HEK293 (cell line): ENCODE results near the gene SLC8A1.
"Not testable (repeated sequence)": the region's sequence is repeated elsewhere in the genome, so short reads cannot be mapped to it uniquely, and the experiment has no call there.

Experiments
- CTCF ChIA-PET: fragments of 350-600 bp; formaldehyde crosslinking; extraction: SDS; loops from one replicate; lab custom pipeline; 2021; ENCODE audit warnings: antibody characterized with exemption; lab: Yijun Ruan, JAX
- POLR2A ChIA-PET: fragments of 300-600 bp; formaldehyde crosslinking; extraction: SDS; loops from one replicate; lab custom pipeline; 2020; ENCODE audit warnings: antibody characterized with exemption, inconsistent platforms; lab: Yijun Ruan, JAX
- H3K27ac ChIP-seq: fragments of 200-500 bp; sonication (Bioruptor generic); 2 replicates; pipeline ENCODE4 v1.5.1; 2014; ENCODE audit warnings: low read depth, low read length, control low read depth, inconsistent platforms; ENCODE audit errors: extremely low read depth
- H3K36me3 ChIP-seq, 2 experiments: fragments of 200-500 bp in 1 of 2; sonication (Bioruptor generic) in 1 of 2; 1 replicate in 1 of 2; 2 replicates in 1 of 2; pipeline ENCODE4 v1.5.1; 2014 to 2017; ENCODE audit warnings: inconsistent platforms in 2 of 2, low read length in 2 of 2; ENCODE audit not compliant: control insufficient read depth in 2 of 2, insufficient read depth in 1 of 2
- H3K4me1 ChIP-seq: fragments of 200-500 bp; sonication (Bioruptor generic); 2 replicates; pipeline ENCODE4 v1.5.1; 2014; ENCODE audit warnings: mild to moderate bottlenecking, low read length, inconsistent platforms; ENCODE audit not compliant: control insufficient read depth, insufficient read depth
- H3K4me3 ChIP-seq: 2 replicates; pipeline ENCODE4 v1.5.1; 2011; ENCODE audit warnings: low read depth, mild to moderate bottlenecking, control low read depth, low read length, moderate library complexity
- H3K9me3 ChIP-seq: fragments of 200-500 bp; sonication (Bioruptor generic); 2 replicates; pipeline ENCODE4 v1.5.1; 2014; ENCODE audit warnings: low read depth, low read length, inconsistent platforms; ENCODE audit not compliant: control insufficient read depth, insufficient read depth
- AEBP2 ChIP-seq: fragments of 450-650 bp; formaldehyde crosslinking; IDR thresholded peaks from 2 replicates; pipeline ENCODE4 v1.5.1; 2016; ENCODE audit warnings: missing biosample characterization, missing genetic modification characterization, borderline replicate concordance
- ATF2 ChIP-seq: fragments of 450-650 bp; formaldehyde crosslinking; IDR thresholded peaks from 2 replicates; pipeline ENCODE4 v1.5.1; 2016; ENCODE audit warnings: missing biosample characterization, missing genetic modification characterization, low read depth
- IKZF3 ChIP-seq: fragments of 450-650 bp; IDR thresholded peaks from 2 replicates; pipeline ENCODE4 v1.5.0; 2018; ENCODE audit warnings: missing biosample characterization, mild to moderate bottlenecking, missing genetic modification characterization, moderate library complexity
- INSM2 ChIP-seq: fragments of 450-650 bp; formaldehyde crosslinking; IDR thresholded peaks from 2 replicates; pipeline ENCODE4 v1.5.1; 2016; ENCODE audit warnings: missing biosample characterization, missing genetic modification characterization
- KLF8 ChIP-seq: fragments of 450-650 bp; formaldehyde crosslinking; IDR thresholded peaks from 2 replicates; pipeline ENCODE4 v1.5.1; 2016; ENCODE audit warnings: missing biosample characterization, missing genetic modification characterization
- SP7 ChIP-seq: fragments of 450-650 bp; formaldehyde crosslinking; IDR thresholded peaks from 2 replicates; pipeline ENCODE4 v1.5.1; 2016; ENCODE audit warnings: missing biosample characterization, missing genetic modification characterization
- TRIM28 ChIP-seq: IDR thresholded peaks from 2 replicates; pipeline ENCODE4 v1.6.1; 2011; ENCODE audit warnings: low read length, control low read depth, borderline replicate concordance
- ZBTB48 ChIP-seq: fragments of 450-650 bp; formaldehyde crosslinking; IDR thresholded peaks from 2 replicates; pipeline ENCODE4 v1.5.1; 2016; ENCODE audit warnings: missing biosample characterization, missing genetic modification characterization
- ZFP3 ChIP-seq: fragments of 450-650 bp; formaldehyde crosslinking; IDR thresholded peaks from 2 replicates; pipeline ENCODE4 v1.5.1; 2016; ENCODE audit warnings: low read depth, missing biosample characterization, missing genetic modification characterization
- ZNF148 ChIP-seq: fragments of 450-650 bp; formaldehyde crosslinking; IDR thresholded peaks from 2 replicates; pipeline ENCODE4 v1.5.0; 2017; ENCODE audit warnings: missing biosample characterization, missing genetic modification characterization, borderline replicate concordance
- ZNF274 ChIP-seq, 2 experiments: fragments of 200-500 bp in 1 of 2; fragments of 450-650 bp in 1 of 2; sonication (Bioruptor generic) in 1 of 2; formaldehyde crosslinking in 1 of 2; IDR thresholded peaks; 2 replicates each; pipeline versions ENCODE4 v1.5.1 to v1.6.1; 2014 to 2016; ENCODE audit warnings: borderline replicate concordance in 1 of 2, inconsistent platforms in 1 of 2, low read length in 1 of 2, missing biosample characterization in 1 of 2, missing genetic modification characterization in 1 of 2
- ZNF350 ChIP-seq: fragments of 450-650 bp; formaldehyde crosslinking; IDR thresholded peaks from 2 replicates; pipeline ENCODE4 v1.5.0; 2017; ENCODE audit warnings: missing biosample characterization, mild to moderate bottlenecking, missing genetic modification characterization
- ZNF530 ChIP-seq: fragments of 450-650 bp; formaldehyde crosslinking; IDR thresholded peaks from 2 replicates; pipeline ENCODE4 v1.5.1; 2016; ENCODE audit warnings: low read depth, missing biosample characterization, missing genetic modification characterization
- ZNF560 ChIP-seq: fragments of 450-650 bp; formaldehyde crosslinking; IDR thresholded peaks from 2 replicates; pipeline ENCODE4 v1.5.1; 2017; ENCODE audit warnings: missing biosample characterization, missing genetic modification characterization, borderline replicate concordance
- ZNF561 ChIP-seq: fragments of 450-650 bp; IDR thresholded peaks from 2 replicates; pipeline ENCODE4 v1.5.1; 2018; ENCODE audit warnings: missing biosample characterization, missing genetic modification characterization, borderline replicate concordance
- ZNF629 ChIP-seq: fragments of 450-650 bp; formaldehyde crosslinking; IDR thresholded peaks from 2 replicates; pipeline ENCODE4 v1.5.1; 2017; ENCODE audit warnings: missing biosample characterization, missing genetic modification characterization
- ZNF776 ChIP-seq: fragments of 450-650 bp; formaldehyde crosslinking; IDR thresholded peaks from 2 replicates; pipeline ENCODE4 v1.5.0; 2017; ENCODE audit warnings: missing biosample characterization, missing genetic modification characterization, borderline replicate concordance

SLC8A1 gene

GRCh38 chr2:40085786-40086185, 366.1 kb downstream of the SLC8A1 start:
- H3K27ac ChIP-seq, result no peak overlapping the region
- ChIA-PET POLR2A (no interaction called here), CTCF (no interaction called here)
- no peaks in the 10 kb centered on the region for H3K9me3 ChIP-seq
- no peaks in the 10 kb centered on the region for H3K36me3 ChIP-seq
- TF ChIP-seq KLF8 (tag by site-specific recombination) (no peak), ZNF148 (tag by site-specific recombination) (no peak)
- no peaks in the 10 kb centered on the region for H3K4me1 ChIP-seq
- H3K4me3 ChIP-seq, result no peak overlapping the region

GRCh38 chr2:40073336-40073735, 378.6 kb downstream of the SLC8A1 start:
- CTCF ChIA-PET, result interaction anchor here (0.6 kb wide), 1 partner anchor 848 kb away, joined by 4 read pairs; no protein-coding TSS in a partner anchor
- H3K27ac ChIP-seq, H3K9me3 ChIP-seq, H3K4me1 ChIP-seq, POLR2A ChIA-PET, H3K36me3 ChIP-seq, H3K4me3 ChIP-seq: not testable (repeated sequence)

- POLR2A ChIA-PET, result no interaction called here
- no peaks in the 10 kb centered on the region for H3K9me3 ChIP-seq
- CTCF ChIA-PET, result interaction anchor here (0.6 to 0.7 kb wide), 2 partner anchors 9 to 517 kb away, joined by 3 read pairs; no protein-coding TSS in a partner anchor
- no peaks in the 10 kb centered on the region for H3K36me3 ChIP-seq
- no peaks in the 10 kb centered on the region for H3K4me1 ChIP-seq
- no peak overlapping the region for H3K27ac ChIP-seq
- TF ChIP-seq ZNF561 (tag by site-specific recombination) (no peak), ZNF274 (IDR thresholded peaks at IDR 0.05; ENCODE audit: low read length) (no peak), ZNF274 (tag by site-specific recombination; IDR thresholded peaks at IDR 0.05; ENCODE audit: borderline replicate concordance) (no peak), ZNF629 (tag by site-specific recombination) (no peak), TRIM28 (no peak), ZFP3 (tag by site-specific recombination) (no peak), AEBP2 (tag by site-specific recombination) (no peak), SP7 (no peak), INSM2 (no peak), ZNF560 (no peak), ATF2 (tag by site-specific recombination) (no peak), ZNF530 (tag by site-specific recombination) (no peak), IKZF3 (tag by site-specific recombination) (no peak), ZNF776 (tag by site-specific recombination) (no peak), ZNF350 (no peak), ZBTB48 (tag by site-specific recombination) (no peak)
- TF ChIP-seq, all 188 proteins: peak for 0
- H3K4me3 ChIP-seq, result no peak overlapping the region
These were observed 379.3 kb downstream of the SLC8A1 start for GRCh38 chr2:40072442-40073232.
